GM12878 (cell line): ENCODE data around the gene TOR2A. TPM values are rescaled to one million over a fixed set of nuclear protein-coding genes. Genes with fewer than 3 reads are reported as not detected.

Source experiments
- MEF2B ChIP-seq: fragments of 450-650 bp; IDR thresholded peaks from 2 replicates; pipeline ENCODE4 v1.6.1; 2018; ENCODE audit warnings: mild to moderate bottlenecking, moderate library complexity; ENCODE audit not compliant: partially characterized antibody, poor library complexity, severe bottlenecking
- NFIC ChIP-seq: IDR thresholded peaks from 2 replicates; pipeline ENCODE4 v1.6.1; 2012; ENCODE audit warnings: low read depth, mild to moderate bottlenecking, inconsistent platforms, low read length, moderate library complexity
- NR2C1 ChIP-seq: fragments of 450-650 bp; IDR thresholded peaks from 2 replicates; pipeline ENCODE4 v1.6.1; 2017; ENCODE audit warnings: antibody characterized with exemption, mild to moderate bottlenecking, moderate library complexity
- NRF1 ChIP-seq: conservative IDR thresholded peaks from 2 replicates; pipeline ENCODE4 v1.6.1; 2011; ENCODE audit warnings: mild to moderate bottlenecking, low read depth, low read length, improper control_type of control experiment
- RUNX3 ChIP-seq: IDR thresholded peaks from 2 replicates; pipeline ENCODE4 v1.6.1; 2012; ENCODE audit warnings: low read length, inconsistent platforms
- SPI1 ChIP-seq: IDR thresholded peaks from 2 replicates; pipeline ENCODE4 v1.6.1; 2011; ENCODE audit warnings: low read depth, mild to moderate bottlenecking, low read length, moderate library complexity, borderline replicate concordance; ENCODE audit not compliant: insufficient read depth
- TAF1 ChIP-seq: IDR thresholded peaks from 2 replicates; pipeline ENCODE4 v1.6.1; 2011; ENCODE audit warnings: mild to moderate bottlenecking, low read depth, low read length, borderline replicate concordance
- TARDBP ChIP-seq: IDR thresholded peaks from 2 replicates; pipeline ENCODE4 v1.6.1; 2016; ENCODE audit warnings: borderline replicate concordance
- polyA plus RNA-seq, 11 experiments: library from polyadenylated mRNA; depleted of rRNA in 4 of 11; unstranded in 6 of 11; stranded (reverse) in 5 of 11; fragments of >200 nt; fragmentation: Nextera tagmentation in 4 of 11; fragmentation: Illumina TruSeq in 1 of 11; extraction: Ambion mirVana in 4 of 11; extraction: Trizol in 1 of 11; gene quantifications; 1 replicate in 1 of 11; 2 replicates in 10 of 11; pipeline versions ENCODE4 v1.2.1 to v1.2.3, GENCODE V29; 2011 to 2016; ENCODE audit warnings: inconsistent platforms in 2 of 11, missing spikeins in 2 of 11, low read depth in 1 of 11
- total RNA-seq, 4 experiments: library from RNA; depleted of rRNA in 3 of 4; stranded (reverse); fragments of >200 nt in 3 of 4; fragmentation: Illumina TruSeq in 1 of 4; extraction: Trizol in 1 of 4; gene quantifications; 2 replicates each; pipeline versions ENCODE4 v1.2.1 to v1.2.3, GENCODE V29; 2013 to 2021
- TF ChIP-seq, protein P1 (sequence below): fragments of 450-650 bp; formaldehyde crosslinking; IDR thresholded peaks from 2 replicates; pipeline ENCODE4 v1.5.0; 2022; ENCODE audit warnings: mild to moderate bottlenecking, missing genetic modification characterization
- TF ChIP-seq, protein P2 (sequence below): fragments of 450-650 bp; conservative IDR thresholded peaks from 2 replicates; pipeline ENCODE4 v1.6.1; 2017; ENCODE audit warnings: mild to moderate bottlenecking, moderate library complexity
- TF ChIP-seq, protein P3 (sequence below): fragments of 450-650 bp; IDR thresholded peaks from 2 replicates; pipeline ENCODE4 v1.6.1; 2017; ENCODE audit warnings: mild to moderate bottlenecking, moderate library complexity
- TF ChIP-seq, protein P4 (sequence below): fragments of 450-650 bp; IDR thresholded peaks from 2 replicates; pipeline ENCODE4 v1.6.1; 2017; ENCODE audit warnings: antibody characterized with exemption, mild to moderate bottlenecking, moderate library complexity
- TF ChIP-seq, protein P5 (sequence below): fragments of 450-650 bp; IDR thresholded peaks from 2 replicates; pipeline ENCODE4 v1.6.1; 2016; ENCODE audit warnings: mild to moderate bottlenecking

TOR2A gene
- total and polyA plus RNA-seq, 10 of the 15 experiments (the other 5 are each of a cell fraction or from before 2014, with no cell fraction given) = 0.52 to 23.7 (median 8.5) TPM

DNA sequence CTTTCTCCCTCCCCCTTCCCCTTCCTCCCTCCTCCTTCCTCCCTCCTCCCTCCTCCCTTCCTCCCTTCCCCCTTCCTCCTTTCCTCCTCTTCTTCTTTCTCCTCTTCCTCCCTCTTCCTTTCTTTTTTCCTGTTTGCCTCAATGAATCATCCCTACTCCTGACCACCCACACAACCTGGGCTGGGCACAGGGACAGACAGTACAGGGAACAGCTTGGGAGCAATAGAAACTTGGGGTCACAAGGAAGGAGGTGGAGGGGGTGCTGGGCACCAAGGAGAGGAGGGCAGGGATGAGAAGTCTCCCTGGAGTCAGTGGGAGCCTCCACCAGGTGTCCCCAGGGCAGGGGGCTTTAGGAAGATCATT is 14.2 kb downstream of the TOR2A start (continued):
- TF ChIP-seq, protein P1, sequence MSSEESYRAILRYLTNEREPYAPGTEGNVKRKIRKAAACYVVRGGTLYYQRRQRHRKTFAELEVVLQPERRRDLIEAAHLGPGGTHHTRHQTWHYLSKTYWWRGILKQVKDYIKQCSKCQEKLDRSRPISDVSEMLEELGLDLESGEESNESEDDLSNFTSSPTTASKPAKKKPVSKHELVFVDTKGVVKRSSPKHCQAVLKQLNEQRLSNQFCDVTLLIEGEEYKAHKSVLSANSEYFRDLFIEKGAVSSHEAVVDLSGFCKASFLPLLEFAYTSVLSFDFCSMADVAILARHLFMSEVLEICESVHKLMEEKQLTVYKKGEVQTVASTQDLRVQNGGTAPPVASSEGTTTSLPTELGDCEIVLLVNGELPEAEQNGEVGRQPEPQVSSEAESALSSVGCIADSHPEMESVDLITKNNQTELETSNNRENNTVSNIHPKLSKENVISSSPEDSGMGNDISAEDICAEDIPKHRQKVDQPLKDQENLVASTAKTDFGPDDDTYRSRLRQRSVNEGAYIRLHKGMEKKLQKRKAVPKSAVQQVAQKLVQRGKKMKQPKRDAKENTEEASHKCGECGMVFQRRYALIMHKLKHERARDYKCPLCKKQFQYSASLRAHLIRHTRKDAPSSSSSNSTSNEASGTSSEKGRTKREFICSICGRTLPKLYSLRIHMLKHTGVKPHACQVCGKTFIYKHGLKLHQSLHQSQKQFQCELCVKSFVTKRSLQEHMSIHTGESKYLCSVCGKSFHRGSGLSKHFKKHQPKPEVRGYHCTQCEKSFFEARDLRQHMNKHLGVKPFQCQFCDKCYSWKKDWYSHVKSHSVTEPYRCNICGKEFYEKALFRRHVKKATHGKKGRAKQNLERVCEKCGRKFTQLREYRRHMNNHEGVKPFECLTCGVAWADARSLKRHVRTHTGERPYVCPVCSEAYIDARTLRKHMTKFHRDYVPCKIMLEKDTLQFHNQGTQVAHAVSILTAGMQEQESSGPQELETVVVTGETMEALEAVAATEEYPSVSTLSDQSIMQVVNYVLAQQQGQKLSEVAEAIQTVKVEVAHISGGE = no peak
- TF ChIP-seq, protein P2, sequence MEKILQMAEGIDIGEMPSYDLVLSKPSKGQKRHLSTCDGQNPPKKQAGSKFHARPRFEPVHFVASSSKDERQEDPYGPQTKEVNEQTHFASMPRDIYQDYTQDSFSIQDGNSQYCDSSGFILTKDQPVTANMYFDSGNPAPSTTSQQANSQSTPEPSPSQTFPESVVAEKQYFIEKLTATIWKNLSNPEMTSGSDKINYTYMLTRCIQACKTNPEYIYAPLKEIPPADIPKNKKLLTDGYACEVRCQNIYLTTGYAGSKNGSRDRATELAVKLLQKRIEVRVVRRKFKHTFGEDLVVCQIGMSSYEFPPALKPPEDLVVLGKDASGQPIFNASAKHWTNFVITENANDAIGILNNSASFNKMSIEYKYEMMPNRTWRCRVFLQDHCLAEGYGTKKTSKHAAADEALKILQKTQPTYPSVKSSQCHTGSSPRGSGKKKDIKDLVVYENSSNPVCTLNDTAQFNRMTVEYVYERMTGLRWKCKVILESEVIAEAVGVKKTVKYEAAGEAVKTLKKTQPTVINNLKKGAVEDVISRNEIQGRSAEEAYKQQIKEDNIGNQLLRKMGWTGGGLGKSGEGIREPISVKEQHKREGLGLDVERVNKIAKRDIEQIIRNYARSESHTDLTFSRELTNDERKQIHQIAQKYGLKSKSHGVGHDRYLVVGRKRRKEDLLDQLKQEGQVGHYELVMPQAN = no peak
- TF ChIP-seq, protein P3, sequence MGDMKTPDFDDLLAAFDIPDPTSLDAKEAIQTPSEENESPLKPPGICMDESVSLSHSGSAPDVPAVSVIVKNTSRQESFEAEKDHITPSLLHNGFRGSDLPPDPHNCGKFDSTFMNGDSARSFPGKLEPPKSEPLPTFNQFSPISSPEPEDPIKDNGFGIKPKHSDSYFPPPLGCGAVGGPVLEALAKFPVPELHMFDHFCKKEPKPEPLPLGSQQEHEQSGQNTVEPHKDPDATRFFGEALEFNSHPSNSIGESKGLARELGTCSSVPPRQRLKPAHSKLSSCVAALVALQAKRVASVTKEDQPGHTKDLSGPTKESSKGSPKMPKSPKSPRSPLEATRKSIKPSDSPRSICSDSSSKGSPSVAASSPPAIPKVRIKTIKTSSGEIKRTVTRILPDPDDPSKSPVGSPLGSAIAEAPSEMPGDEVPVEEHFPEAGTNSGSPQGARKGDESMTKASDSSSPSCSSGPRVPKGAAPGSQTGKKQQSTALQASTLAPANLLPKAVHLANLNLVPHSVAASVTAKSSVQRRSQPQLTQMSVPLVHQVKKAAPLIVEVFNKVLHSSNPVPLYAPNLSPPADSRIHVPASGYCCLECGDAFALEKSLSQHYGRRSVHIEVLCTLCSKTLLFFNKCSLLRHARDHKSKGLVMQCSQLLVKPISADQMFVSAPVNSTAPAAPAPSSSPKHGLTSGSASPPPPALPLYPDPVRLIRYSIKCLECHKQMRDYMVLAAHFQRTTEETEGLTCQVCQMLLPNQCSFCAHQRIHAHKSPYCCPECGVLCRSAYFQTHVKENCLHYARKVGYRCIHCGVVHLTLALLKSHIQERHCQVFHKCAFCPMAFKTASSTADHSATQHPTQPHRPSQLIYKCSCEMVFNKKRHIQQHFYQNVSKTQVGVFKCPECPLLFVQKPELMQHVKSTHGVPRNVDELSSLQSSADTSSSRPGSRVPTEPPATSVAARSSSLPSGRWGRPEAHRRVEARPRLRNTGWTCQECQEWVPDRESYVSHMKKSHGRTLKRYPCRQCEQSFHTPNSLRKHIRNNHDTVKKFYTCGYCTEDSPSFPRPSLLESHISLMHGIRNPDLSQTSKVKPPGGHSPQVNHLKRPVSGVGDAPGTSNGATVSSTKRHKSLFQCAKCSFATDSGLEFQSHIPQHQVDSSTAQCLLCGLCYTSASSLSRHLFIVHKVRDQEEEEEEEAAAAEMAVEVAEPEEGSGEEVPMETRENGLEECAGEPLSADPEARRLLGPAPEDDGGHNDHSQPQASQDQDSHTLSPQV = no peak
- TF ChIP-seq NRF1 = no peak
- TF ChIP-seq MEF2B = no peak
- TF ChIP-seq NR2C1 = no peak
- TF ChIP-seq TARDBP = no peak
- TF ChIP-seq RUNX3 = no peak
- TF ChIP-seq SPI1 = no peak
- TF ChIP-seq, protein P4, sequence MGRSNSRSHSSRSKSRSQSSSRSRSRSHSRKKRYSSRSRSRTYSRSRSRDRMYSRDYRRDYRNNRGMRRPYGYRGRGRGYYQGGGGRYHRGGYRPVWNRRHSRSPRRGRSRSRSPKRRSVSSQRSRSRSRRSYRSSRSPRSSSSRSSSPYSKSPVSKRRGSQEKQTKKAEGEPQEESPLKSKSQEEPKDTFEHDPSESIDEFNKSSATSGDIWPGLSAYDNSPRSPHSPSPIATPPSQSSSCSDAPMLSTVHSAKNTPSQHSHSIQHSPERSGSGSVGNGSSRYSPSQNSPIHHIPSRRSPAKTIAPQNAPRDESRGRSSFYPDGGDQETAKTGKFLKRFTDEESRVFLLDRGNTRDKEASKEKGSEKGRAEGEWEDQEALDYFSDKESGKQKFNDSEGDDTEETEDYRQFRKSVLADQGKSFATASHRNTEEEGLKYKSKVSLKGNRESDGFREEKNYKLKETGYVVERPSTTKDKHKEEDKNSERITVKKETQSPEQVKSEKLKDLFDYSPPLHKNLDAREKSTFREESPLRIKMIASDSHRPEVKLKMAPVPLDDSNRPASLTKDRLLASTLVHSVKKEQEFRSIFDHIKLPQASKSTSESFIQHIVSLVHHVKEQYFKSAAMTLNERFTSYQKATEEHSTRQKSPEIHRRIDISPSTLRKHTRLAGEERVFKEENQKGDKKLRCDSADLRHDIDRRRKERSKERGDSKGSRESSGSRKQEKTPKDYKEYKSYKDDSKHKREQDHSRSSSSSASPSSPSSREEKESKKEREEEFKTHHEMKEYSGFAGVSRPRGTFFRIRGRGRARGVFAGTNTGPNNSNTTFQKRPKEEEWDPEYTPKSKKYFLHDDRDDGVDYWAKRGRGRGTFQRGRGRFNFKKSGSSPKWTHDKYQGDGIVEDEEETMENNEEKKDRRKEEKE = no peak
- no peak for TF ChIP-seq TAF1
- TF ChIP-seq, protein P5, sequence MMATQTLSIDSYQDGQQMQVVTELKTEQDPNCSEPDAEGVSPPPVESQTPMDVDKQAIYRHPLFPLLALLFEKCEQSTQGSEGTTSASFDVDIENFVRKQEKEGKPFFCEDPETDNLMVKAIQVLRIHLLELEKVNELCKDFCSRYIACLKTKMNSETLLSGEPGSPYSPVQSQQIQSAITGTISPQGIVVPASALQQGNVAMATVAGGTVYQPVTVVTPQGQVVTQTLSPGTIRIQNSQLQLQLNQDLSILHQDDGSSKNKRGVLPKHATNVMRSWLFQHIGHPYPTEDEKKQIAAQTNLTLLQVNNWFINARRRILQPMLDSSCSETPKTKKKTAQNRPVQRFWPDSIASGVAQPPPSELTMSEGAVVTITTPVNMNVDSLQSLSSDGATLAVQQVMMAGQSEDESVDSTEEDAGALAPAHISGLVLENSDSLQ = no peak
- TF ChIP-seq NFIC = no peak
